ENCODE data around the gene FAM47C. TPM values are rescaled to one million over a fixed set of nuclear protein-coding genes. Genes with fewer than 3 reads are reported as not detected.
"Not testable (repeated sequence)": the region's sequence is repeated elsewhere in the genome, so short reads cannot be mapped to it uniquely, and the experiment has no call there.

FAM47C gene
- total and polyA plus RNA-seq, 7 donors: not detected

DNA sequence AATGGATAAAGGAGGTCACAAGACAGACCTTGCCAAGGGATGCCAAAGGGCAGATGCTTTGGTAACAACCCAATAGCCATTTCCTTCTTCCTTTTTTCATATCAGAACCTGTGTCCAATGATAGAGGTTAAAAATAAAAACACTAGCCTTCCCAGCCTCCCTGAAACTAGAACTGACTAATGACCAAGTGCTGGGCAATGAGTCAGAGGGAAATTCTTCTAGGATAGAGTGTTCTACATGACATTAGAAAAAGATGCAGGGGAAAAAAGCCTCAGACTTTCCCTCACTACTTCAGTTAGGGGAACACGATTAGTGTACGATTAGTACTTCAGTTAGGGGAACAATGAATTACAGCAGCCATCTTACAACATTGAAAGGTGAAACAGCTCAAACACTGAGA, 29.3 kb upstream of the FAM47C start:
- no peaks in the 10 kb centered on the region for H3K27me3 ChIP-seq
- WGBS, 2 donors: 80 to 87% methylated on average over 2 of the region's 2 CpGs
- no peaks in the 10 kb centered on the region for H3K9me3 ChIP-seq
- H3K27ac ChIP-seq: no peak overlapping the region
- no peak overlapping the region for H3K4me3 ChIP-seq
- intact Hi-C loops (cut with DNase I): no loop called here
- TF ChIP-seq EP300 (IDR thresholded peaks at IDR 0.05) (no peak), POLR2AphosphoS5 (IDR thresholded peaks at IDR 0.05) (no peak), POLR2A (IDR thresholded peaks at IDR 0.05) (no peak)
- TF ChIP-seq, protein P1, sequence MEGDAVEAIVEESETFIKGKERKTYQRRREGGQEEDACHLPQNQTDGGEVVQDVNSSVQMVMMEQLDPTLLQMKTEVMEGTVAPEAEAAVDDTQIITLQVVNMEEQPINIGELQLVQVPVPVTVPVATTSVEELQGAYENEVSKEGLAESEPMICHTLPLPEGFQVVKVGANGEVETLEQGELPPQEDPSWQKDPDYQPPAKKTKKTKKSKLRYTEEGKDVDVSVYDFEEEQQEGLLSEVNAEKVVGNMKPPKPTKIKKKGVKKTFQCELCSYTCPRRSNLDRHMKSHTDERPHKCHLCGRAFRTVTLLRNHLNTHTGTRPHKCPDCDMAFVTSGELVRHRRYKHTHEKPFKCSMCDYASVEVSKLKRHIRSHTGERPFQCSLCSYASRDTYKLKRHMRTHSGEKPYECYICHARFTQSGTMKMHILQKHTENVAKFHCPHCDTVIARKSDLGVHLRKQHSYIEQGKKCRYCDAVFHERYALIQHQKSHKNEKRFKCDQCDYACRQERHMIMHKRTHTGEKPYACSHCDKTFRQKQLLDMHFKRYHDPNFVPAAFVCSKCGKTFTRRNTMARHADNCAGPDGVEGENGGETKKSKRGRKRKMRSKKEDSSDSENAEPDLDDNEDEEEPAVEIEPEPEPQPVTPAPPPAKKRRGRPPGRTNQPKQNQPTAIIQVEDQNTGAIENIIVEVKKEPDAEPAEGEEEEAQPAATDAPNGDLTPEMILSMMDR (IDR thresholded peaks at IDR 0.05): no peak
- DNase-seq: no peak
- H3K36me3 ChIP-seq: no peaks in the 10 kb centered on the region
- H3K4me1 ChIP-seq: no peaks in the 10 kb centered on the region

DNA sequence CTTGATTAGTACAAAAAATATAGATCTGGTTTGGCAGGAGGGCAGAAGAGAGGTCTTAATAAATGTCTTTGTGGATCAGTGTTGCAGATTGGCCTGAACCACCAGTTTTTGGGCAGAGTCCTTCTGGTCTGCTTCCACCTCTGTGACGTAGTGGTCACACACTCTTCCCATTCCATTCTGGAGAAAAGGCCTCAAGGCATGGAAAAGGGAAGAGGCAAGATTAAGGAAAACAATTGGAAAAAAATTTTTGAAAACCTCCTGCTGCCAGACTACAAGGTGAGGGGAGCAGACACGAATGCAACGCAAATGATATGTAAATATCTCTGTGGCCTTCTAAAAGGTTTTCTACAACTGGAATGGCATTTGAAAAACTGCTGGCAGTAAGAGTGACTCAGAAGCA, 24.3 kb upstream of the FAM47C start:
- DNase-seq: no peak
- no peak overlapping the region for H3K27ac ChIP-seq
- H3K9me3 ChIP-seq: no peaks in the 10 kb centered on the region
- intact Hi-C loops (cut with DNase I): no loop called here
- no peaks in the 10 kb centered on the region for H3K4me1 ChIP-seq
- H3K4me3 ChIP-seq: no peak overlapping the region
- WGBS, 2 donors: 71 to 73% methylated on average over 3 of the region's 3 CpGs
- H3K27me3 ChIP-seq: peaks cover 0 to 8% (median 0%) of the 10 kb centered on the region in 3 donors
- TF ChIP-seq POLR2A (IDR thresholded peaks at IDR 0.05) (no peak), POLR2AphosphoS5 (IDR thresholded peaks at IDR 0.05) (no peak)
- TF ChIP-seq, protein P1 (IDR thresholded peaks at IDR 0.05): no peak
- H3K36me3 ChIP-seq: no peaks in the 10 kb centered on the region

DNA sequence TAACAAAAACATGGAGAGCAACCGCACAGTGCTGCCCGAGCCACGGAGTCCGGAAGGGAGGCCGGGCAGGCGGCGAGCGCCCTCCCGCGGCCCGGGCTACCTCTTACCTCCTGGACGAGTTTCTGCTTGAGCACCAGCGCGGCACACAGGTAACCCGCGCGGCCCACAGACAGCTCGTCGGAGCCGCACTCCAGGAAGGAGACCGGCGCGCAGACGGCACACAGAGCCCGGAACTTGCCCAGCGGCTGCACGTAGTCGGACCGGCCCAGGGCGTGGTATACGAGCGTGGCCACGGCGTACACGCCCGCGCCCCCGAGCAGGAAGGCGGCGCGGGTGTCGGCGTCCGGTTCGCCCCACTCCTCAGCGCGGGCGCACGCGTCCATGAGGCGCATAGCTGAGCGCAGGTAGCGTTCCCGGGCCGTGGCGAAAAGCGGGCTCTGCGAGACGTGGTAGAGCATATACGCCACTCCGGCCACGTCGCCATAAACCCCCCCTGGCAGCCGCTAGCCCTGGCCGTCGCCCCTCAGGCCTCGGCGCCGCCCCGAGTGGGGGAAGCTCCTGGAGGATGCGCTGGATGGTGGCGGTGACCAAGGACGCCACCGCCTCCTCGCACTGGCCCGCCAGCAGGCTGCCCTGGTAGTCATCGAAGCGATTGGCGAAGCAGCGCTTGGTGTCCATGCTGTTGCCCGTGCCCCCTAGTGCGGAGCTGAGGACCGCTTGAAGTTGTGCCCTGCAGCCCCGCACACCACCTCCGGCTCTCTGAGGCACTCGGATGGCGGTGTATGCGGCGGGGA, 22.6 kb upstream of the FAM47C start:
- H3K9me3 ChIP-seq; intact Hi-C loops (cut with DNase I); H3K4me1 ChIP-seq; H3K36me3 ChIP-seq; H3K27ac ChIP-seq; DNase-seq; H3K4me3 ChIP-seq; H3K27me3 ChIP-seq: not testable (repeated sequence)
- 4 to 7% methylated on average over 76 to 79 of the region's 89 CpGs for WGBS, 2 donors

DNA sequence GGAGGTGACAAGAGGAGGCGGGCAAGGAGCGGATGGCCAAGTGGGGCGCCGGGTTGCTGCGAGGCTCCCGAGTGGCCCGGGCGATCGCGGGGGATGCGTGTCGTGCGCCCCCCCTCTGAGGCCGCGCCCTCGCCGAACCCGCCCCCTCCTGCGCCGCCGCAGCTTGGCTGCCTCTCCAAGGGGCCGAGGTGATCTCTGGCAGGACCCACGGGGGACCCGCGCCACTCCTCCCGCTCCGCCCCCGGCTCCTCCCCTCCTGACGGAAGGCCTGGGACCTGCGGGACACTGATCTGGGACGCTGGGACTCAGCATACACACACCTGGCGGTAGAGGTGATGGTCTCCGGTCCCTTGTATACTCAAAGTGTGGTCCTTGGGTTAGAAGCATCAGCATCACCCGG, 21.9 kb upstream of the FAM47C start:
- intact Hi-C loops (cut with DNase I): no loop called here
- Histone ChIP-seq H3K27ac (no peak overlapping the region), H3K4me1 (no peaks in the 10 kb centered on the region), H3K36me3 (no peaks in the 10 kb centered on the region), H3K9me3 (no peaks in the 10 kb centered on the region), H3K4me3 (no peak overlapping the region), H3K27me3 (peaks cover 0 to 8% (median 0%) of the 10 kb centered on the region in 3 donors)
- no peak for TF ChIP-seq POLR2AphosphoS5 (IDR thresholded peaks at IDR 0.05)
- no peak for TF ChIP-seq EP300 (IDR thresholded peaks at IDR 0.05)
- TF ChIP-seq, protein P1 (IDR thresholded peaks at IDR 0.05): no peak
- no peak for TF ChIP-seq POLR2A (IDR thresholded peaks at IDR 0.05)
- WGBS, 2 donors: 4 to 9% methylated on average over 33 of the region's 34 CpGs
- DNase-seq: no peak

DNA sequence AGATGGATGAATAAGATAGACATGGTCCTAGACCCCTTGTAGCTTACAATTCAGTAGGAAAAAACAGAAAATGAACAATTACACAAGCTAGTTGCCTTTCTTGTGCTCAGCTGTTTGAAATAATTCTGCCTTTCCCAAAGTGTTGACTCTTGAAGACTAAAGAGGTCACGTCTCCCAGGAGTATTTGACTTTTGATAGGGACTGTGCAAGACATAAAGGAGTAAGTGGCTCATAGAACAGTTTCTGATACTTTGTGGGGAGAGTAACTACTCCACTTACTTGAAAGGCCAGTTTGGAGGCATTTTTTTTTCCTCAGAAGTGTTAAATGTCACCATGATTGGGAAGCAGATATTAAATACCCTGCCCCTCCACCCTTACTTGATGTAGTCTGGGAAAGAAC, 21.0 kb upstream of the FAM47C start:
- intact Hi-C loops (cut with DNase I); H3K4me1 ChIP-seq; H3K27me3 ChIP-seq; H3K36me3 ChIP-seq; DNase-seq; H3K4me3 ChIP-seq; H3K9me3 ChIP-seq; H3K27ac ChIP-seq: not testable (repeated sequence)
- WGBS, 2 donors: no CpG with 5 or more reads among the region's 1 CpG

DNA sequence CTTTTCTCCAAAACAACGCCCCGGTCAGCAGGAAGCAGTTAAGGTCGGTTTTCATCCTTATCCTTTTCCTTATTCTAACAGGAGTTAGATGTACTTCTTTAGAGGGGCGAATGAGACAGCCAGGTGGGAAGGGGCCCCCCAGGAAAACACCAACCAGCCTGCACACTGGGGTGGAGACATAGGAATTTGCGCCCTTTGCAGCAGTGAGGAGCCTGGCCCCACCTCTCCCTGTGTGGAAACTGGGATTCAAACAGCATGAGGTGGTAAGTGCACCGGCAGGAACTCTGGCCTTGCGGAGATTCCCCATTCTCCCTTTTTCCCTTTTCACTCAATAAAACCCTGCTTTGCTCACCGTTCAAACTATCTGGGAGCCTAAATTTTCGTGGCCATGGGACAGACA, 8.0 kb upstream of the FAM47C start:
- no peaks in the 10 kb centered on the region for H3K4me1 ChIP-seq
- TF ChIP-seq, protein P1 (IDR thresholded peaks at IDR 0.05): no peak
- TF ChIP-seq EP300 (IDR thresholded peaks at IDR 0.05) (no peak), POLR2AphosphoS5 (IDR thresholded peaks at IDR 0.05) (no peak), POLR2A (IDR thresholded peaks at IDR 0.05) (no peak)
- no peak overlapping the region for H3K4me3 ChIP-seq
- no peaks in the 10 kb centered on the region for H3K9me3 ChIP-seq
- H3K36me3 ChIP-seq: no peaks in the 10 kb centered on the region
- no peak for DNase-seq
- no peak overlapping the region for H3K27ac ChIP-seq
- 52 to 56% methylated on average over 9 of the region's 9 CpGs for WGBS, 2 donors
- H3K27me3 ChIP-seq: no peaks in the 10 kb centered on the region
- intact Hi-C loops (cut with DNase I): no loop called here
